Panc1 (cell line): ENCODE results near the gene FAAP100.

Source experiments
- CTCF ChIP-seq: fragments of 450-650 bp; IDR thresholded peaks from 2 replicates; pipeline ENCODE4 v1.5.1; 2017; ENCODE audit warnings: mild to moderate bottlenecking
- POLR2AphosphoS5 ChIP-seq: IDR thresholded peaks from 2 replicates; pipeline ENCODE4 v1.6.1; 2012; ENCODE audit warnings: mild to moderate bottlenecking, low read depth, low read length, moderate library complexity

DNA sequence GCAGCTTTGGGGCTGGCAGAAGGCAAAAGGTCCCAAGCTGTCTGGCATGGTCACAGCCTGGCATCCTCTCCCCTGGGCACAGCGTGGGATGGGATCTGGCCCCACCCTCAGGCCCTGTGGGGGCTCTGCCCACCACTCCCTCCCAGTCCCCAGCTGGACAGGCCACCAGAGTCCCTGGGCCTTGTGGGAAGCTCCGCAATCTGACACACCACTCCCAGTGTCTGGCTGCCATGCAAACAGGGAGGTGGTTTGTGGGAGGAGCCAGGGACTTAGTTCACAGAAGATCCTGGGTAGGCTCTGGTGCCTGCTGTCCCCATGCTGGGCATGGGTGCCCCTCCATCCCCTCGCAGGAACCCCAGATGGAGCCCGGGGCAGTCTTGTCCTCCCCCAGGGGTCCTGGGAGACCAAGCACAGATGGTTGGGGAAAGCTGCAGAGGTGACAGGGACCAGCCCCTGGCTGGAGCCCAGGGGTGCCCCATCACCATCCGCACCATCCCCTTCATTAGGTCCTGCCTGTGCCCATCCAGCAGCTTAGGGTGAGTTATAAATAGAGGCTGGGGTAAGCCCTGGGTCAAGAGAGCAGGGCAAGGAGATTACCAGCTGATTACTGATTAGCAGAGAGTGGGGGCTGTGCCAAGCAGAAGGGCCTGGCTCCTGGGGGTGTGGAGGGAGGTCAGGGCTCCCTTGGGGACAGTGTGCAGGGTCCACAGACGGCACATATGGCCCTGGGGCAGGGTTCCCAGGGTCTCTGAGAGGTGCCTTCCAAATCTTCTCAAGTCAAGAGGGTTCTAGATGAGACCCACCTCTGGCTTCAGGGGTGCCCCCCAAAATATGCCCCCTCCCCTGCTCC lies 17.8 kb downstream of the FAAP100 start:
- no peak for TF ChIP-seq CTCF
- peak; percentile 95; the same call in 1 of the 2 replicates for TF ChIP-seq POLR2AphosphoS5
